Measurements from ENCODE around the gene USH2A. TPM values are rescaled to one million over a fixed set of nuclear protein-coding genes. Genes with fewer than 3 reads are reported as not detected.

USH2A gene
- total RNA-seq, 2 experiments from 2014 or later: not detected

DNA sequence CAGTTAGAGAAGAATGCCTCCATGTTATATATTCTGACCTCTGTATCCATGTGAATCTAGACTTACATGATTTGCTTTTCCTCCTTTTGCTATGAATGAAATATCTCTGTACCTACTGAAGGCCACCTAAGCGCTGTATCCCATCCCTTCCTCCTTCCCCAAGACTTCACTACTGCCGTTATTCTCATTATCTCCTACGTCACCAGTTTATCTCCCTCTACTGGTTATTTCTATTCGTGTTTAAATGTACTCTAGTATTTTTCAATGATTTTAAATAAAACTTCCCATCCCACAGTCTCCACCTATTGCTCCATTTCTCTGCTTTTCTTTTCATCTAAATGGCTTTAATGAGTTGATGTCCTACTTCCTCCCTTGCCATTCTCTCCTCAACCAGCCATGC lies 746.1 kb downstream of the USH2A start:
- Mint-ChIP-seq H3K27me3 (no peaks in the 10 kb centered on the region), H3K4me3 (no peak overlapping the region), H3K27ac (no peak overlapping the region), H3K9me3 (peaks cover 1% of the 10 kb centered on the region), H3K4me1 (ENCODE audit: low read depth) (no peaks in the 10 kb centered on the region), H3K36me3 (ENCODE audit: low read depth) (no peaks in the 10 kb centered on the region)
- TF ChIP-seq, protein P1, sequence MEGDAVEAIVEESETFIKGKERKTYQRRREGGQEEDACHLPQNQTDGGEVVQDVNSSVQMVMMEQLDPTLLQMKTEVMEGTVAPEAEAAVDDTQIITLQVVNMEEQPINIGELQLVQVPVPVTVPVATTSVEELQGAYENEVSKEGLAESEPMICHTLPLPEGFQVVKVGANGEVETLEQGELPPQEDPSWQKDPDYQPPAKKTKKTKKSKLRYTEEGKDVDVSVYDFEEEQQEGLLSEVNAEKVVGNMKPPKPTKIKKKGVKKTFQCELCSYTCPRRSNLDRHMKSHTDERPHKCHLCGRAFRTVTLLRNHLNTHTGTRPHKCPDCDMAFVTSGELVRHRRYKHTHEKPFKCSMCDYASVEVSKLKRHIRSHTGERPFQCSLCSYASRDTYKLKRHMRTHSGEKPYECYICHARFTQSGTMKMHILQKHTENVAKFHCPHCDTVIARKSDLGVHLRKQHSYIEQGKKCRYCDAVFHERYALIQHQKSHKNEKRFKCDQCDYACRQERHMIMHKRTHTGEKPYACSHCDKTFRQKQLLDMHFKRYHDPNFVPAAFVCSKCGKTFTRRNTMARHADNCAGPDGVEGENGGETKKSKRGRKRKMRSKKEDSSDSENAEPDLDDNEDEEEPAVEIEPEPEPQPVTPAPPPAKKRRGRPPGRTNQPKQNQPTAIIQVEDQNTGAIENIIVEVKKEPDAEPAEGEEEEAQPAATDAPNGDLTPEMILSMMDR (IDR thresholded peaks at IDR 0.05): no peak
- DNase-seq (no peak), ATAC-seq (no peak)
- CTCF ChIA-PET: no interaction called here
- intact Hi-C loops (cut with micrococcal nuclease): no loop called here
- POLR2A ChIA-PET: no interaction called here

DNA sequence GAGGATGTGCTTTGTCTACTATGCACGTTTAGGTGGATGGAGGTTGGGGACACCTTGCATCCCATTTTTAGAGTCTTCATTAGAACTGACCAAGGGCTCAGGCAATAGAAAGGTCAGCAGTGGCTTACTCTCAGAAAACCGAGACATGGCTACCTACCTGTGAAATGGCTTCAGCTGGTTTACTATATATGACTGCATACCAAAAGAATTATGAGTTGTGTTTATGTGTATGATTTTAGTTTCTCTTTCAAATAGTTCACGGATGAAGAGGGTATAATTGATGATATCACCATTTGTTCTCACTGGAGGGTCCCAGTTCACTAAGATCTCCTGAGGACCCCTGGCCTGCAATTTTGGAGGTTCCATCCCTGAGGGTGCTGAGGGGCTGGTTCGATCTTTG lies 749.3 kb downstream of the USH2A start:
- intact Hi-C loops (cut with micrococcal nuclease): no loop called here
- no peaks in the 10 kb centered on the region for H3K4me1 Mint-ChIP-seq (ENCODE audit: low read depth)
- DNase-seq (no peak), ATAC-seq (no peak)
- TF ChIP-seq, protein P1 (IDR thresholded peaks at IDR 0.05): no peak
- peaks cover 1% of the 10 kb centered on the region for H3K9me3 Mint-ChIP-seq
- CTCF ChIA-PET: no interaction called here
- POLR2A ChIA-PET: no interaction called here
- no peaks in the 10 kb centered on the region for H3K36me3 Mint-ChIP-seq (ENCODE audit: low read depth)
- H3K4me3 Mint-ChIP-seq: no peak overlapping the region
- H3K27me3 Mint-ChIP-seq: peaks cover 1% of the 10 kb centered on the region
- H3K27ac Mint-ChIP-seq: no peak overlapping the region

DNA sequence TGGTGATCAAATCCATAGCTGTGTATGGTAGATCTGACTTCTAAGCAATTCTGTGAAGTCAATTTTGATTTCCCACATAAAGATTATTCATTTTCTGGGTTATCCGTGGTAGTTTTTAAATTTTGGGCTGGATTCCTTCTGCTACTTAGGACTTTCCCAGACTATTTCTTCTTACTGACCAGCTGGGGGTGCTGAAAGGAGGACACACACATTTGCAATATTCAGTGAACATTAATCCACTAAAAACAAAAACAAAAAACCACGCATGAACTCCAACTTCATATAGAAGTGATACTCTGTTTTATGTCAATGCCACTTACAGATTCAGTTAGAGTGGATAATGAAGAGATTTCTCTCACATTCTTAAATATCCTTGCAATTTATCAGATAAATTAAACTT lies 750.8 kb downstream of the USH2A start:
- H3K4me1 Mint-ChIP-seq (ENCODE audit: low read depth): no peaks in the 10 kb centered on the region
- H3K36me3 Mint-ChIP-seq (ENCODE audit: low read depth): no peaks in the 10 kb centered on the region
- intact Hi-C loops (cut with micrococcal nuclease): no loop called here
- CTCF ChIA-PET: no interaction called here
- TF ChIP-seq, protein P1 (IDR thresholded peaks at IDR 0.05): no peak
- H3K4me3 Mint-ChIP-seq: no peak overlapping the region
- DNase-seq: no peak
- ATAC-seq: no peak
- peaks cover 1% of the 10 kb centered on the region for H3K9me3 Mint-ChIP-seq
- H3K27ac Mint-ChIP-seq: no peak overlapping the region
- POLR2A ChIA-PET: no interaction called here
- H3K27me3 Mint-ChIP-seq: peaks cover 1% of the 10 kb centered on the region

DNA sequence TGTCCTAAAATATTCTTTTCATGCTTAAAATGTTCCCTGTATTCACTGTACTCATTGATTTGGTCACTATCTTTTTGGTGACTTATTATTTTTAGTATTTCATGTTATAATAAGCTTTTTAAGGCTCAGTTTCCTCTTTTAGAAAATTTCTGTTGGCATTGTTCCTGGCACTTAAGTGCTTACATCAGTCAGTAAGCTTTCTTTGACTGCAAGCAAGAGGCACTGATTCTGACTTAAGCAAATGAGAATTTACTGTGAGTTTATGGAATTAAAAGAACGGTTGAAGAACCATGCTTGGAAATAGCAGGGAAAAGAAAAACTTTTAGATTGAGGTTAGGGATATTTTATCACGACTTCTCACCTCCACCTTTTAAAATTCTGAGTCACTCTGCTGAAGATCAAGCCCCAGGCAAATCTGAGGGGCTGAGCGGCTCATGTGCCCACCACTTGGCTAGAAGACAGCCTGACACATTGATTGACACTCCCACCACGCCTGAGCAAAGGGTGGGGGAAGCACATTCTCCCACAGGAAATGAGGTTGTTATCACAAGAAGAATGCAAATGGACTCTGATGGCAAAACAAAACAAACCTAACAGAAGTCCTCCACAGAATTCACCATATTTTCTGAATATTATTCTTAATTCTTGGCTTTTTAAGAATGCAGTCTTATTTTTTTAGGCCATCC lies 753.3 kb downstream of the USH2A start:
- H3K4me1 Mint-ChIP-seq (ENCODE audit: low read depth): no peaks in the 10 kb centered on the region
- no peaks in the 10 kb centered on the region for H3K9me3 Mint-ChIP-seq
- peaks cover 1% of the 10 kb centered on the region for H3K27me3 Mint-ChIP-seq
- H3K36me3 Mint-ChIP-seq (ENCODE audit: low read depth): no peaks in the 10 kb centered on the region
- H3K4me3 Mint-ChIP-seq: no peak overlapping the region
- ChIA-PET CTCF (no interaction called here), POLR2A (no interaction called here)
- intact Hi-C loops (cut with micrococcal nuclease): no loop called here
- DNase-seq: no peak
- H3K27ac Mint-ChIP-seq: no peak overlapping the region
- TF ChIP-seq, protein P1 (IDR thresholded peaks at IDR 0.05): no peak
- ATAC-seq: no peak

DNA sequence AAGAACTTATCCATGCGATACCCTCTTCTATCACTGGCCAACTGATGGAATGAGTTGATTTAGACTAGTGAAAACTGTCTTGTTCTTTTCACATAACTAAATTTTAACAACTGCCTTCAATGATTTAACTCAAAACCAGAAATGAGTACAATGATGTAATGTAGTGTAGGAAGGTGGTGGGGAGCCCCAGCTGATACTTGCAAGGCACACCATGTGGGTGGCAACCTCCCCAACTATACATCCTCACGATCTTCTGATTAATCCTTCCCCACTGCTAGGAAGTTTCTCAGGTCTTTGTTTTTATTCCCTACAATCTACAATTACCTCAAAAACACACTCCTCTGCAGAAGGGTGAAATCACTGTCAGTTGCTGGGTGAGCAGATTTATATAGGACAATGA lies 755.5 kb downstream of the USH2A start:
- Mint-ChIP-seq H3K36me3 (ENCODE audit: low read depth) (no peaks in the 10 kb centered on the region), H3K4me1 (ENCODE audit: low read depth) (no peaks in the 10 kb centered on the region), H3K4me3 (no peak overlapping the region), H3K9me3 (no peaks in the 10 kb centered on the region), H3K27me3 (peaks cover 1% of the 10 kb centered on the region), H3K27ac (no peak overlapping the region)
- intact Hi-C loops (cut with micrococcal nuclease): no loop called here
- DNase-seq (no peak), ATAC-seq (no peak)
- TF ChIP-seq, protein P1 (IDR thresholded peaks at IDR 0.05): no peak
- POLR2A ChIA-PET: no interaction called here
- CTCF ChIA-PET: no interaction called here
